BJ (cell line): ENCODE results near the gene MGMT. TPM values are rescaled to one million over a fixed set of nuclear protein-coding genes. Genes with fewer than 3 reads are reported as not detected.

Experiments
- CTCF ChIA-PET: fragments of 350-600 bp; formaldehyde crosslinking; extraction: SDS; loops from one replicate; lab custom pipeline; 2021; ENCODE audit warnings: antibody characterized with exemption, inconsistent platforms; lab: Yijun Ruan, JAX
- POLR2A ChIA-PET: fragments of 300-600 bp; sonication (Branson Sonifier 250); formaldehyde crosslinking; extraction: SDS; loops from one replicate; lab custom pipeline; 2021; ENCODE audit warnings: antibody characterized with exemption; lab: Charles Lee
- DNase-seq: peaks from one replicate; pipeline ENCODE4 v3.0.0-alpha.2; 2011; ENCODE audit warnings: low read depth
- H3K27me3 ChIP-seq: 2 replicates; pipeline ENCODE4 v1.6.0; 2011; ENCODE audit warnings: low read length; ENCODE audit not compliant: control insufficient read depth, insufficient read depth
- H3K36me3 ChIP-seq: 2 replicates; pipeline ENCODE4 v1.5.1; 2011; ENCODE audit warnings: low read length; ENCODE audit not compliant: control insufficient read depth, insufficient read depth
- H3K4me3 ChIP-seq: 2 replicates; pipeline ENCODE4 v1.5.1; 2011; ENCODE audit warnings: low read depth, mild to moderate bottlenecking, control low read depth, low read length
- polyA plus RNA-seq: library from polyadenylated mRNA; depleted of rRNA; stranded (reverse); fragments of >200 nt; gene quantifications from 2 replicates; pipeline ENCODE4 v1.2.3, GENCODE V29; 2011
- TF ChIP-seq, protein P1 (sequence below): IDR thresholded peaks from 2 replicates; pipeline ENCODE4 v1.5.1; 2011; ENCODE audit warnings: low read depth, mild to moderate bottlenecking, control low read depth, inconsistent platforms, low read length, moderate library complexity; ENCODE audit not compliant: insufficient read depth

MGMT gene
- polyA plus RNA-seq, 1 experiment: 21.0 TPM

DNA sequence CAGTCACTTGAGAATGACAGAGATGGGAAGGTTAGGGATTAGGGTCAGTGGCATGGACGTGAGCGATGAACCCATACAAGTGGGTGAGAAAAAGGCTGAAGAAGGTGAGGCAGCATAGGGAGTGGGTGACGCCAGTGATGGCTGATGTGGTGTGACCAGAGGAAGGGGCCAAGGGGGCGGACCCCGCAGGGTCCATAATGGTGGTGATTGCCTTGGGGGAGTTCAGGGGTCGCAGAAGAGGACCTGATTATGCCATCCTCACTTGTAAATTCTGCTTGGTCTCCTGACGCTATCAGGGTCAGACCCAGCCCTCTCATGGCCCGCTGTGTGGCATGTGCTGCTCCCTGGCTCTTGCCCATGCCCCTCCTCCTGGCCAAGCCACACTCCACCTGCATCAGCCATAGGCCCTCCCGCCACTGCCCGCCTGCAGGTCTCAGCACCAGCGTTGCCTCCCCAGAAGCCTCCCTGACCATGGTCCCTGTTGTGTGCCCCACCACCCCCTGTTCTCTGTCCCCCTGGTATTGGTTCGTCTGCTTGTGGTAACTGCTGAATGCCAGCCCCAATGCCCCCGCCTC lies 261.3 kb downstream of the MGMT start:
- Histone ChIP-seq H3K27me3 (no peaks in the 10 kb centered on the region), H3K36me3 (no peaks in the 10 kb centered on the region), H3K4me3 (no peak overlapping the region)
- no peak for DNase-seq
- TF ChIP-seq, protein P1, sequence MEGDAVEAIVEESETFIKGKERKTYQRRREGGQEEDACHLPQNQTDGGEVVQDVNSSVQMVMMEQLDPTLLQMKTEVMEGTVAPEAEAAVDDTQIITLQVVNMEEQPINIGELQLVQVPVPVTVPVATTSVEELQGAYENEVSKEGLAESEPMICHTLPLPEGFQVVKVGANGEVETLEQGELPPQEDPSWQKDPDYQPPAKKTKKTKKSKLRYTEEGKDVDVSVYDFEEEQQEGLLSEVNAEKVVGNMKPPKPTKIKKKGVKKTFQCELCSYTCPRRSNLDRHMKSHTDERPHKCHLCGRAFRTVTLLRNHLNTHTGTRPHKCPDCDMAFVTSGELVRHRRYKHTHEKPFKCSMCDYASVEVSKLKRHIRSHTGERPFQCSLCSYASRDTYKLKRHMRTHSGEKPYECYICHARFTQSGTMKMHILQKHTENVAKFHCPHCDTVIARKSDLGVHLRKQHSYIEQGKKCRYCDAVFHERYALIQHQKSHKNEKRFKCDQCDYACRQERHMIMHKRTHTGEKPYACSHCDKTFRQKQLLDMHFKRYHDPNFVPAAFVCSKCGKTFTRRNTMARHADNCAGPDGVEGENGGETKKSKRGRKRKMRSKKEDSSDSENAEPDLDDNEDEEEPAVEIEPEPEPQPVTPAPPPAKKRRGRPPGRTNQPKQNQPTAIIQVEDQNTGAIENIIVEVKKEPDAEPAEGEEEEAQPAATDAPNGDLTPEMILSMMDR: no peak
- CTCF ChIA-PET: no interaction called here
- POLR2A ChIA-PET: no interaction called here

DNA sequence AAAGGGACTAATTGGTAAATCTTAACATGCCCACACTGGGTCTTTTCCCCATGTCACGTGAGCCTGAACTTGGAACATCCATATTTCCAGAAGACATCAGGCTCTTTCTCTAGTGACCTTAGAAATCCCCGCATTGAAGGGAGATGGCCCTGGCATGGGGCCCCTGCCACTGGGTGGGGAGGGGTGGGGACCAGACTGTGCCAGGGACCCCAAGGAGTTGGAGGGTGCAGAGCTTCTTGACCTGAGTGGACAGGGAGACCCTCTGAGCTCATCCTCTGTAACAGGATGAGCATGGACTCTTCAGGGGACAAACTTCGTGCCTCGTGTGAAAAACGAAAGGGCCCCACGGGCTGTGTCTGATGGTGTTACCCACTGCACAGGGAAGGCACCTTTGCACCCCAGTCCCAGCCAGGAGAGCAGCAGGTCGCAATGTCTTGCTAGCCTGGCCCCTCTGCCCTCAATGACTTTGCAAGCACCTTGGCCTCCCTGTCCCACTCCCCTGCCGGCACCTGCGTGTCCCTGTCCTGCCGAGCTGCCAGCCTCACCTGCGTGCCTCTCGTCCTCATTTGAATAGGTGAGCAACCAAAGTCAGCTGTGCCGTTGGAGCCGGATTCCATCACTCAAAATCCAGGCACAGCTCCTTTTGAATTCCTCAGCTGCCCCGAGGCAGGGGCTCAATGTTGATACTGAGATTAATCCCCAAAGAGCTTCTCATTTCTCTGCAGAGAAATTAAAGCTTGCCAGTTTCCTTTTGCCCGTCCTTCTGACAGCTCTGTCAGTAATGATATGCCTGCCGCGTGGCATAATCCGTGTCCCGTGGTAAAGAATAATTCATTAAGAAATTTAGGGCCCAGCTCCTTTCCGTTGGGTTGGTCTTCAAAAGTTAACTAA lies 262.1 kb downstream of the MGMT start:
- H3K36me3 ChIP-seq: no peaks in the 10 kb centered on the region
- DNase-seq: no peak
- TF ChIP-seq, protein P1: no peak
- no peak overlapping the region for H3K4me3 ChIP-seq
- ChIA-PET CTCF (no interaction called here), POLR2A (no interaction called here)
- H3K27me3 ChIP-seq: no peaks in the 10 kb centered on the region

DNA sequence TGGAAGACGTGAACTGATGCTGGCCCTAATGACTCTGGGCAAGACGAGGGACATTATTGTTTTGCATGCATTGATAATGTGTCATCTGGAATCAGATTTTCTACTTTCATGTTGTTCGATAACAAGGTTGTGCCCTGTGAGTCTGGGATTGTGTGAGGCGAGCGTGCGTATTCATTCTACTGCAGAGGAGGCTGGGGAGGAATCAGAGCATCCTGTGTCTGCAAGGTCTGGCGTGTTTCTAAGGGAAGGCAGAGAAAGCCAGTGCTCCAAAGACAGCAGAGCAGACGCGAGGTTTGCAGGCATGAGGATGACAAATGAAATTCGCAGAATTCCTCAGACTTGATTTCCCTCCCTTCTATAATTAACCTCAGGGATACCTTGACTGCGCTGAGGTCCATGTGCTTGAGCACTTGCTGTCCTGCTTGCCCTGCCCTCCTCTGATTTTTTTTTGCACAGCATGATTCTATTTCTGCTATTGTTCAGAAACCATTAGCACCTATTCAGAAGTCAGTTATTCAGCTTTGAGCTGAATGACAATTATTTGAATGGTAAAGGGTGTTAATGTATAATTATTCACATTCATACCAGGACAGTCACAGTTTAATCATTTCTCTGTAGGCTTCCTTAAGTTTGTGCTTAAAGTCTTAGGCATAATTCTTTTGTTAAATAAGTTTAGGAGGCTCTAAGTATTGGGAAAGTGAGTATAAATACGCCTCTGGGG lies 263.4 kb downstream of the MGMT start:
- POLR2A ChIA-PET: no interaction called here
- CTCF ChIA-PET: no interaction called here
- Histone ChIP-seq H3K36me3 (no peaks in the 10 kb centered on the region), H3K27me3 (no peaks in the 10 kb centered on the region), H3K4me3 (no peak overlapping the region)
- DNase-seq: no peak
- TF ChIP-seq, protein P1: no peak

DNA sequence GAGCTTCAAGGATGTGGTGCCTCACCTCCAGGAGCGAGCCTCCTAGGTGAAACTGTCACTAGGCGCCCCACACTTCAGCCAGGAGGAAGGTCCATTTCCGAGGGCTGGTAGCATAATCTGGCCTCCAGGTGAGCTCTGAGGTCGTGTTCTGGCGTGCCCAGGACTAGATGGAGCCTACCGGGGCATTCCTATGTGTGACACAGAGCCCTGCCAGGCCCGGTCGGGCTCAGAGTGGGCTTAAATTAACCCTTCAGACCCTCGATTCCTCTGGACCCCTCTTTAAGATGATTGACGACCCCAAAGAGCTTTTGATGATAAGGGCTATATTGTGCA lies 263.9 kb downstream of the MGMT start:
- DNase-seq: no peak
- H3K27me3 ChIP-seq: no peaks in the 10 kb centered on the region
- no peak overlapping the region for H3K4me3 ChIP-seq
- no peaks in the 10 kb centered on the region for H3K36me3 ChIP-seq
- TF ChIP-seq, protein P1: no peak
- POLR2A ChIA-PET: no interaction called here
- CTCF ChIA-PET: no interaction called here
